Embryonic facial prominence (tissue), 1 donor: Measurements from ENCODE around the gene RNF227.
"Not testable (repeated sequence)": the region's sequence is repeated elsewhere in the genome, so short reads cannot be mapped to it uniquely, and the experiment has no call there.

Source experiments
- DNase-seq: peaks from one replicate; pipeline ENCODE4 v3.0.0-alpha.2; 2016; ENCODE audit errors: extremely low spot score

RNF227 gene

GRCh38 chr17:7864384-7864783, 51.7 kb downstream of the RNF227 start:
- not testable (repeated sequence) for DNase-seq
